ENCODE results near the gene SMARCD1.

Gene SMARCD1

DNA sequence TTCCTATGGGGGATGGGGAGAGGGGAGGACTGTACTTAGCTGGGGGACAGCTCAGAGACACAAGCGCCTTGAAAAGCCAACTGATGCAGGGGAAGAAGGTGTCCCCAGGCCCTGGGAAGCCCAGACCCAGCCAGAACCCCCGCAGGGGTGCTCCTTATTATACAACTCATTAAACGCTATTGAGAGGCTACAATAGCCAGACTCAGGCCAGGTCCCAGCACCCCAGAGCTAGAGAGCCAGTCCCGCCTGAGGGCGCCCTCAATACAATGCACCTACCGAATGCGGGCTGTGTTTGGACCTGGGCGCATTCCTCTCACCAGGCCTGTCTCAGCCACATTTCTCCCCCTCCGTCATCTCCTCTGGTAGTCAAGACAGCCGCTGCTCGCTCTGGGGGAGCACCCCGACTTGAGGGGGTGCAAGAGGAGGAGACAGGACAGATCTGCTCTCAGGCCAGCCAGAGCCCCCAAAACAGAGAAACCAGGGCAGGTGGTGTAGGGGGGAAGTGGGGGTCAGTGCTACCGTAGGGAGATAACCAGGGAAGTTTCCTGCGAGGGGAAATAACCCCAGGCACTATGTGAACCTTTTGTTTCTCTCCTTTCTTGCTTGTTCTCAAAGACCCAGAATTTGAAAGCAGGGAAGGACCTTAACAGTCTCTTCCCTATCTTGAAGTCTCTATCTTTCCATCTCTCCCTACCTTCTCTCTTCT lies 33.9 kb upstream of the SMARCD1 start:
- DNase-seq (ENCODE audit: insufficient read length, low spot score) (no peak), FAIRE-seq (no peak)
- TF ChIP-seq, protein P1, sequence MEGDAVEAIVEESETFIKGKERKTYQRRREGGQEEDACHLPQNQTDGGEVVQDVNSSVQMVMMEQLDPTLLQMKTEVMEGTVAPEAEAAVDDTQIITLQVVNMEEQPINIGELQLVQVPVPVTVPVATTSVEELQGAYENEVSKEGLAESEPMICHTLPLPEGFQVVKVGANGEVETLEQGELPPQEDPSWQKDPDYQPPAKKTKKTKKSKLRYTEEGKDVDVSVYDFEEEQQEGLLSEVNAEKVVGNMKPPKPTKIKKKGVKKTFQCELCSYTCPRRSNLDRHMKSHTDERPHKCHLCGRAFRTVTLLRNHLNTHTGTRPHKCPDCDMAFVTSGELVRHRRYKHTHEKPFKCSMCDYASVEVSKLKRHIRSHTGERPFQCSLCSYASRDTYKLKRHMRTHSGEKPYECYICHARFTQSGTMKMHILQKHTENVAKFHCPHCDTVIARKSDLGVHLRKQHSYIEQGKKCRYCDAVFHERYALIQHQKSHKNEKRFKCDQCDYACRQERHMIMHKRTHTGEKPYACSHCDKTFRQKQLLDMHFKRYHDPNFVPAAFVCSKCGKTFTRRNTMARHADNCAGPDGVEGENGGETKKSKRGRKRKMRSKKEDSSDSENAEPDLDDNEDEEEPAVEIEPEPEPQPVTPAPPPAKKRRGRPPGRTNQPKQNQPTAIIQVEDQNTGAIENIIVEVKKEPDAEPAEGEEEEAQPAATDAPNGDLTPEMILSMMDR (IDR thresholded peaks at IDR 0.05; ENCODE audit: insufficient read depth, missing control alignments) = no peak

DNA sequence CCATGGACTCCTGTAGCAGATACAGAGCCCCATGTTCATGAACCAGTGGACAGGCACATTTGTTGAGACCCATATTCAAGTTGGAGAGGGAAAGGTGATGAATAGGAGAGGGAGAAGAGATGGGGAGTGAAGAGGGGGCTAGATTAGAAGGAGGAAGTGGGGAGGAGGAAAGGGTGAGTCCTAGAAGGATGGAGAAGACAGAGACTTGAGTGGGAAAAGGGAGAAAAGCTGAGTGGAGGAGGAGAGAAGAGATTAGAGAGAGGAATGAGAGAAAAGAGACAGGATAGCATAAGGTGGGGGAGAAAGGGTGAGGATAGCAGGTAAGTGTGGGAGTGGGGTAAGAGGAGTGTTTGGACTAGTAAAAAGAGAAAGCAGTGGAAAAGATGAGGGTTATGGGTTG lies 32.6 kb upstream of the SMARCD1 start:
- TF ChIP-seq, protein P1 (IDR thresholded peaks at IDR 0.05; ENCODE audit: insufficient read depth, missing control alignments) = no peak
- FAIRE-seq (no peak), DNase-seq (ENCODE audit: insufficient read length, low spot score) (no peak)

DNA sequence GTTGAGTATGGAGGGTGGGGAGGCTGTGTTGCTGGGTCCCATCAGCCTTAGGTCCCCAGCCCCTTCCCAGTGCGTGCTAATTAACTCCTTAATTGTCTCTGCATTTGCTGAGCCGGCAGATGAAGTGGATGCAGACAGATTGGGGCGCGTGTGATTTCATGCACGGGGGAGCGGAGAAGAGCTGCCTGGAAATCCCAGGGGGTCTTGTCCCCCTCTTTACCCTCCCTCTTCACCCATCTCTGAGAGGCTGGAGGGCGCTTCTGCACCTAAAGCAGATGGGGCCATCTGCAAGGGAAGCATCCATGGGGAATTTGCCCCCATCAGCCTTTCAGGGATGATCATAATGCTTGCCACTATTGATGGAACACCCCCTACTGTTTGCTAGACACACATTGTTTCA lies 32.2 kb upstream of the SMARCD1 start:
- DNase-seq (ENCODE audit: insufficient read length, low spot score) (no peak), FAIRE-seq (no peak)
- TF ChIP-seq, protein P1 (IDR thresholded peaks at IDR 0.05; ENCODE audit: insufficient read depth, missing control alignments) = no peak

DNA sequence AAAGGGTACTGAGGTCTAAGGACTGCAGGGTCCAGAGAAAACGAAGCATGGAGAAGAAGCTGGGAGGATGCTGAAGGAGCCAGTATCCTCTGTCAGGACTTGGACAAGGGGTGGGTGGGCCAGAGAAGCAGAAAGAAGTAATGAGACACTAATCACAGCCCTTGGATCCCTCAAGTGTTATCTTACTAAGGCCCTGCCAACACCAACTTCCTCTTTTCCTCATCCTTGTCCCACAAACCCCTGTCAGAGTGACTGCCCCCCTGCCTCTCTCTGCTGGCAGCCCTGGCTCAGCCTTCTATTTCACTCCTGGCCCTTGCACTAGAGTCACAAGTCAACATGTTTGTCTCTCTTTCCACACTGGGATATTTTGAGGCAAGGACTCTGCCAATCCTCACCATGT lies 31.6 kb upstream of the SMARCD1 start:
- FAIRE-seq (no peak), DNase-seq (ENCODE audit: insufficient read length, low spot score) (no peak)
- TF ChIP-seq, protein P1 (IDR thresholded peaks at IDR 0.05; ENCODE audit: insufficient read depth, missing control alignments) = no peak

DNA sequence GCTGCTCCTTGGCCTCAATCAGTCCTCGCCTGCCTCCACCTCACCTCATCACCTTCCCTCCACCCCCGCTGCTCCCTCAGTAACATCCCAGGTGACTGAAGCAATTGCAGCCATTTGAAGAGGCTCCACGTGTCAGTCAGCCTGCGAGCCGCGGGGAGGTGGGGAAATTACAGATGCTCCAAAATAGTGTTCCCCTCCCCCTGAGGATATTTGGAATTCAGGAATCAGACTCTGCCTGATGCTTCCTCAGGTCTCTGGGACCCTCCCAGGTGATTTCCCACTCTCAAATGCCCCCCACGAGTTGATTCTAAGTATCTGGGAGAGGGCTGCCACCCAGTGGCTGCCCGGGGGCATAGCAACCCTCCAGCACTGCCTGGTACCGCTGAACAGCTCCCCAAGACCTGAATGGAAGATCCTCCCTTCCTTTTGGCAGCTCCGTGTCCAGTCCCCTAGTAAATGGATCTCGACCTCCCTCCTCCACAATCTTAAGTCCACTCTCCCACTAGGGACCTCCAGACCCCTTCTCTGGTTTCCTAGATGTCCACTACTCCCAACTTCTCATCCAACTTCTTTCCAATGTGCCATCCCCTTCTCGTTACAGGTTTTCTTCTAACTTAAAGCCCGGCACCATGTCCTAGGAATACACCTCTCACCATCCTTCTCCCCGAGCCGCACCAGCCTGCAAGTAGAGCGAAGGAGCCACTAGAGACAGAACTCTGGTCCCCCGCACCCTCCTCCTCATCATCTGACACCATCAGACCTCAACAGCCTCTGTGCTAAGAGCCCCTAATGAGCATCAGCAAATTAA lies 29.1 kb upstream of the SMARCD1 start:
- DNase-seq (ENCODE audit: insufficient read length, low spot score) (no peak), FAIRE-seq (no peak)
- TF ChIP-seq, protein P1 (IDR thresholded peaks at IDR 0.05; ENCODE audit: insufficient read depth, missing control alignments) = peak; percentile 70

DNA sequence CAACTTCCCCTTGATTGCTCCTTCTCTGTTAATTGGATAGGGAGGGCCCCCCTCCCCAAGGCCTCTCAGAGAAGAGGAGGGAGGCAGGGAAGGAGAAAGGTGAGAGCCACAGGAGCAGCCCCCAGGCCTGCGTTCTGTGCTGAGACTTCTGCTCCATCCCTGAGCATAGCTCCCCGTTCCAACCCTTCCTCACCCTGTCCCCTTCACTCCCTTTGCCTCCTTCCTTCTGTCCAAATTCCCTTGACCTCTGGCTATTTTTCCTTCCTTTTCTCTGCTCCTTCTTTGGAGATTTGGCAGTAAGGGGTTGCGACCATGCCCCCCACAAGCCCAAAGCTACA lies 28.5 kb upstream of the SMARCD1 start:
- FAIRE-seq = no peak
- no peak for DNase-seq (ENCODE audit: insufficient read length, low spot score)
- TF ChIP-seq, protein P1 (IDR thresholded peaks at IDR 0.05; ENCODE audit: insufficient read depth, missing control alignments) = no peak

Data from D721Med (cell line).